ENCODE measurements around the gene RABGGTA.

DNA sequence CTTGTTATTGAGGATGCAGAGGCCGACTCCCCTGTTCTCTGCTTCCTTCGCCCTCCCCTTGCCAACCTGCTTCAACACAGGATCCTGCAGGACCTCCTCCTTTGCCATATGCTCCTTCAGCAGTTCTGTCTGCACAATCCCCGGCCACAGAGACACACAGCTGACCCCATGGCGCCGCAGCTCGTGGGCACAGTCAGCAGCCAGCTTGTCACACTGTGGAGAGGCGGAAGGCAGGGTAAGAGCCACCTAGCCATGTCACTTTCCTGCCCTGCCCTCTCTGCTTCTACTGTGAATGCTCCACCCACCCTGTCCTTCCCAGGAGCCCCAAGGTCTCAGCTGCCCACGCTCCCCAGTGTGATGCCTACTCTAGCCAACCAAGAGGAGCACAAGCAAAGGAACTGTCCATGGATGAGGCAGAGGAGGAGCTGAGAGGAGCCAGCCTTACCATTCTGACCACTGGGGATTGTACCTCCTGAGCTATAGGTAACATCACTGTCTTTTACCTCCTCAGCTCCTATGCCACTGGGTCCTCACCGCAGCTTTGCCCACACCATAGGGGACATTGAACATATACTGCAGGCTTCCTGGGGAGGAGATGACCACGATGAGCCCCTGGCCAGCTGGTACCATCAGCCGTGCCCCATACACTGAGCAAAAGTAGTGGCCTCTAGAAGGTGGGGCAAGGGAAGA lies 20.9 kb upstream of the RABGGTA start:
- TF ChIP-seq CTCF (IDR thresholded peaks at IDR 0.05) (no peak), POLR2A (IDR thresholded peaks at IDR 0.05) (no peak), EP300 (IDR thresholded peaks at IDR 0.05) (no peak)

Data from ovary (tissue), 3 donors.